A549 (cell line): ENCODE results near the gene EFCAB11. TPM values are rescaled to one million over a fixed set of nuclear protein-coding genes. Genes with fewer than 3 reads are reported as not detected.

Experiments
- ATAC-seq, 2 experiments: fragments of 200-7000 bp in 1 of 2; fragments of >200 bp in 1 of 2; cut with Nextera tagmentation in 1 of 2; cut with Tn5 transposase in 1 of 2; 3 replicates each; pipeline versions ENCODE4 v1.8.0 to v1.9.1; 2018 to 2020; ENCODE audit warnings: mild to moderate bottlenecking in 1 of 2, moderate library complexity in 1 of 2
- CTCF ChIA-PET: fragments of 300-600 bp; sonication (Branson Sonifier 250); formaldehyde crosslinking; extraction: SDS; loops from one replicate; lab custom pipeline; 2021; ENCODE audit warnings: antibody characterized with exemption, inconsistent platforms; lab: Yijun Ruan, JAX
- POLR2A ChIA-PET: fragments of 350-600 bp; formaldehyde crosslinking; extraction: SDS; loops from one replicate; lab custom pipeline; 2021; ENCODE audit warnings: antibody characterized with exemption, inconsistent platforms; lab: Yijun Ruan, JAX
- DNase-seq, 2 experiments: peaks; one replicate each; pipeline versions ENCODE4 v3.0.0 to v3.0.0-alpha.2; 2011 to 2016; ENCODE audit warnings: low read depth in 1 of 2, low spot score in 1 of 2
- FAIRE-seq: peaks from 2 replicates; lab custom pipeline; 2011; peaks lifted over from hg19 to GRCh38; lab: Jason Lieb, UNC
- H3K27ac ChIP-seq, 2 experiments: fragments of >200 bp; sonication (Bioruptor Twin); formaldehyde crosslinking; 3 replicates each; pipeline ENCODE4 v1.5.1; 2016 to 2017
- H3K4me1 ChIP-seq: fragments of >200 bp; sonication (Bioruptor Twin); formaldehyde crosslinking; 3 replicates; pipeline ENCODE4 v1.6.1; 2016
- H3K4me2 ChIP-seq: fragments of >200 bp; sonication (Bioruptor Twin); formaldehyde crosslinking; 3 replicates; pipeline ENCODE4 v1.6.1; 2016
- H3K4me3 ChIP-seq: fragments of >200 bp; sonication (Bioruptor Twin); formaldehyde crosslinking; 3 replicates; pipeline ENCODE4 v1.5.1; 2016
- H3K9me3 ChIP-seq: fragments of >200 bp; sonication (Bioruptor Twin); formaldehyde crosslinking; 3 replicates; pipeline ENCODE4 v1.6.1; 2016
- CHD2 ChIP-seq: fragments of 150-350 bp; IDR thresholded peaks from 2 replicates; pipeline ENCODE4 v1.6.1; 2014; ENCODE audit warnings: low read length; ENCODE audit not compliant: partially characterized antibody
- CHD4 ChIP-seq: fragments of 200-600 bp; sonication (generic); IDR thresholded peaks from 2 replicates; pipeline ENCODE4 v1.6.1; 2016; ENCODE audit warnings: antibody characterized with exemption, mild to moderate bottlenecking, borderline replicate concordance
- EP300 ChIP-seq, 2 experiments: fragments of >200 bp; sonication (Bioruptor Twin); formaldehyde crosslinking; IDR thresholded peaks; 2 replicates in 1 of 2; 3 replicates in 1 of 2; pipeline ENCODE4 v1.6.1; 2016 to 2017
- FOSL2 ChIP-seq, 2 experiments: fragments of 450-650 bp in 1 of 2; fragments of >200 bp in 1 of 2; sonication (Bioruptor Twin) in 1 of 2; formaldehyde crosslinking; IDR thresholded peaks; 2 replicates each; pipeline versions ENCODE4 v1.5.0 to v1.6.1; 2016 to 2020; ENCODE audit warnings: mild to moderate bottlenecking in 1 of 2, moderate library complexity in 1 of 2
- HDAC2 ChIP-seq: fragments of 200-600 bp; sonication (generic); IDR thresholded peaks from 2 replicates; pipeline ENCODE4 v1.6.1; 2016
- HEYL ChIP-seq: fragments of 250-450 bp; sonication (Bioruptor Pico); IDR thresholded peaks from 2 replicates; pipeline ENCODE4 v1.8.0; 2021; ENCODE audit warnings: mild to moderate bottlenecking, moderate library complexity
- HOXB13 ChIP-seq: fragments of 250-450 bp; sonication (Bioruptor Pico); IDR thresholded peaks from 2 replicates; pipeline ENCODE4 v1.5.0; 2020; ENCODE audit warnings: low read depth, mild to moderate bottlenecking, moderate library complexity
- JUN ChIP-seq, 2 experiments: fragments of >200 bp; sonication (Bioruptor Twin); formaldehyde crosslinking; IDR thresholded peaks; 2 replicates in 1 of 2; 3 replicates in 1 of 2; pipeline ENCODE4 v1.6.1; 2016 to 2017
- KDM1A ChIP-seq: fragments of 200-600 bp; sonication (generic); IDR thresholded peaks from 2 replicates; pipeline ENCODE4 v1.6.1; 2016; ENCODE audit warnings: low read depth, mild to moderate bottlenecking
- MAFK ChIP-seq: fragments of 450-650 bp; IDR thresholded peaks from 2 replicates; pipeline ENCODE4 v1.6.1; 2014; ENCODE audit not compliant: partially characterized antibody
- MYC ChIP-seq: IDR thresholded peaks from 2 replicates; pipeline ENCODE4 v1.6.1; 2012; ENCODE audit warnings: mild to moderate bottlenecking, inconsistent platforms, low read length, improper control_type of control experiment, borderline replicate concordance
- NFE2L2 ChIP-seq: fragments of 150-350 bp; conservative IDR thresholded peaks from 2 replicates; pipeline ENCODE4 v1.6.1; 2014; ENCODE audit warnings: low read length
- NR3C1 ChIP-seq: fragments of >200 bp; sonication (Bioruptor Twin); formaldehyde crosslinking; IDR thresholded peaks from 3 replicates; pipeline ENCODE4 v1.6.1; 2017
- PHF8 ChIP-seq: fragments of 200-600 bp; sonication (generic); IDR thresholded peaks from 2 replicates; pipeline ENCODE4 v1.6.1; 2016; ENCODE audit warnings: low read depth, mild to moderate bottlenecking, antibody characterized with exemption, moderate library complexity, borderline replicate concordance
- POLR2A ChIP-seq: IDR thresholded peaks from 2 replicates; pipeline ENCODE4 v1.6.1; 2012; ENCODE audit warnings: mild to moderate bottlenecking, low read length
- POLR2AphosphoS2 ChIP-seq: conservative IDR thresholded peaks from 2 replicates; pipeline ENCODE4 v1.6.1; 2012; ENCODE audit warnings: low read length, improper control_type of control experiment, inconsistent platforms
- RAD21 ChIP-seq, 2 experiments: fragments of >200 bp in 1 of 2; sonication (Bioruptor Twin) in 1 of 2; formaldehyde crosslinking in 1 of 2; IDR thresholded peaks in 1 of 2; conservative IDR thresholded peaks in 1 of 2; 2 replicates in 1 of 2; 3 replicates in 1 of 2; pipeline ENCODE4 v1.6.1; 2012 to 2018; ENCODE audit warnings: inconsistent platforms in 1 of 2
- RARB ChIP-seq: fragments of 250-450 bp; sonication (Bioruptor Pico); IDR thresholded peaks from 2 replicates; pipeline ENCODE4 v1.8.0; 2021; ENCODE audit warnings: mild to moderate bottlenecking, moderate library complexity
- RFX5 ChIP-seq: fragments of 450-650 bp; IDR thresholded peaks from 2 replicates; pipeline ENCODE4 v1.7.1; 2014; ENCODE audit warnings: antibody characterized with exemption, mild to moderate bottlenecking, moderate library complexity
- SMC3 ChIP-seq: fragments of >200 bp; sonication (Bioruptor Twin); formaldehyde crosslinking; IDR thresholded peaks from 3 replicates; pipeline ENCODE4 v1.6.1; 2018; ENCODE audit warnings: inconsistent platforms
- ZC3H11A ChIP-seq: fragments of 450-650 bp; IDR thresholded peaks from 2 replicates; pipeline ENCODE4 v1.6.1; 2014; ENCODE audit warnings: antibody characterized with exemption, mild to moderate bottlenecking
- ZSCAN20 ChIP-seq: fragments of 250-450 bp; sonication (Bioruptor Pico); IDR thresholded peaks from 2 replicates; pipeline ENCODE4 v1.8.0; 2022; ENCODE audit warnings: mild to moderate bottlenecking, moderate library complexity
- WGBS: methylation state at CpG from one replicate; pipeline ENCODE4 v1.1.6; 2017; ENCODE audit errors: missing lambda C conversion rate; 5-methylcytosine and 5-hydroxymethylcytosine counted together
- polyA plus RNA-seq, 4 experiments: library from polyadenylated mRNA; depleted of rRNA in 3 of 4; stranded (reverse); fragments of >200 nt; fragmentation: RNase III in 1 of 4; extraction: RNeasy Plus Mini Kit Qiagen cat#74134 plus additional on column Dnase treatment in 1 of 4; gene quantifications; 2 replicates in 3 of 4; 3 replicates in 1 of 4; pipeline ENCODE4 v1.2.3, GENCODE V29; 2011 to 2017
- TF ChIP-seq, protein P1 (sequence below): fragments of >200 bp; sonication (Bioruptor Twin); formaldehyde crosslinking; IDR thresholded peaks from 3 replicates; pipeline ENCODE4 v1.5.1; 2016
- TF ChIP-seq, protein P2 (sequence below): fragments of 150-350 bp; IDR thresholded peaks from 2 replicates; pipeline ENCODE4 v1.6.1; 2014; ENCODE audit warnings: low read depth, mild to moderate bottlenecking, low read length
- TF ChIP-seq, protein P3 (sequence below): fragments of 250-450 bp; sonication (Bioruptor Pico); IDR thresholded peaks from 2 replicates; pipeline ENCODE4 v1.5.0; 2020; ENCODE audit warnings: low read depth, mild to moderate bottlenecking, moderate library complexity
- TF ChIP-seq, protein P4 (sequence below): fragments of >200 bp; sonication (Bioruptor Twin); formaldehyde crosslinking; IDR thresholded peaks from 2 replicates; pipeline ENCODE4 v1.6.1; 2016
- TF ChIP-seq, protein P5 (sequence below): IDR thresholded peaks from 2 replicates; pipeline ENCODE4 v1.6.1; 2012

The EFCAB11 gene
- polyA plus RNA-seq, 2 of the 4 experiments (the other 2 are of a cell fraction) = 18.8 to 19.6 TPM

DNA sequence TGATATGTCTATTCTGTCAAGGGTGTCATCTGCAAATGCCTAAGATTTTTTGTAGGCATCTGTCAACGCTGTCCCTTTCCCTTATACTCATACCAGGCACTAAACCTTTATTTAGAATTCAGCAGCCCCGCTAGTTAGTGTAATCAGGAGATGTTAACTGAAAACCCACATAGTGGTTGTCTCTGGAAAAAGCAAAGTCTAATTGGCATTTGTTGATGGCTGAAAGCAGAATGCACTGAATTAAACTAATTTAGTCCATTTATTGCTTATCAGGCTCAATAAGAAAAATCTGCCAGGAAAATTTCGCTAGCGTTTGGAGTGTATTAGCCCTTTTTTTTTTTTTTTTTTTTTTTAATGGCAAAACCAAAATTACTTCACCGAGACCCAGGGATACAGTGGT, 35.7 kb upstream of the EFCAB11 start:
- POLR2A ChIA-PET = no interaction called here
- H3K4me2 ChIP-seq = no peak overlapping the region

DNA sequence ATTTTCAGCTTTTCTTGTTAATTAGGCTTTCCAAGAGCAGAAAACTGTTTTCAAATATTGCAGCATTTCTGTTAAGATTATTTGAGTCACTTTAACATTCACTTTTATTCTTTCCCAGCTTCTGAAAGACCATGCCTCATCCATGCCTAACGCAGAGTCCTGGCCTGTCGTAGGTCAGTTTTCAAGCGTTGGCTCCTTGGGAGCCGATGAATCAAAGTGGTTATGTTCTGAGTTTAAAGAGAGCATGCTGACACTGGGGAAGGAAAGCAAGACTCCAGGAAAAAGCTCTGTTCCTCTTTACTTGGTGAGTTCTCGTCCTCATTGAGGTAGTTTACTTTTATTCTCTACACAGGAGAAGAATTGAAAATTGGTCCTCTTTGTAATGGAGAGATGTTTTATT, 34.3 kb upstream of the EFCAB11 start:
- WGBS = 89% methylated on average over 5 of the region's 5 CpGs
- no peak for FAIRE-seq
- CTCF ChIA-PET = interaction anchor here (0.5 to 10.4 kb wide), 8 partner anchors 15 to 962 kb away, joined by 3 to 92 read pairs (median 3); no protein-coding TSS in a partner anchor
- TF ChIP-seq SMC3 (no peak), POLR2A (no peak), CHD4 (no peak), MAFK (no peak), ZSCAN20 (CRISPR knock-in tag) (no peak), FOSL2 (IDR thresholded peaks at IDR 0.05) (no peak), FOSL2 (CRISPR knock-in tag; IDR thresholded peaks at IDR 0.05) (no peak), RFX5 (no peak)
- TF ChIP-seq, protein P1, sequence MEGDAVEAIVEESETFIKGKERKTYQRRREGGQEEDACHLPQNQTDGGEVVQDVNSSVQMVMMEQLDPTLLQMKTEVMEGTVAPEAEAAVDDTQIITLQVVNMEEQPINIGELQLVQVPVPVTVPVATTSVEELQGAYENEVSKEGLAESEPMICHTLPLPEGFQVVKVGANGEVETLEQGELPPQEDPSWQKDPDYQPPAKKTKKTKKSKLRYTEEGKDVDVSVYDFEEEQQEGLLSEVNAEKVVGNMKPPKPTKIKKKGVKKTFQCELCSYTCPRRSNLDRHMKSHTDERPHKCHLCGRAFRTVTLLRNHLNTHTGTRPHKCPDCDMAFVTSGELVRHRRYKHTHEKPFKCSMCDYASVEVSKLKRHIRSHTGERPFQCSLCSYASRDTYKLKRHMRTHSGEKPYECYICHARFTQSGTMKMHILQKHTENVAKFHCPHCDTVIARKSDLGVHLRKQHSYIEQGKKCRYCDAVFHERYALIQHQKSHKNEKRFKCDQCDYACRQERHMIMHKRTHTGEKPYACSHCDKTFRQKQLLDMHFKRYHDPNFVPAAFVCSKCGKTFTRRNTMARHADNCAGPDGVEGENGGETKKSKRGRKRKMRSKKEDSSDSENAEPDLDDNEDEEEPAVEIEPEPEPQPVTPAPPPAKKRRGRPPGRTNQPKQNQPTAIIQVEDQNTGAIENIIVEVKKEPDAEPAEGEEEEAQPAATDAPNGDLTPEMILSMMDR = no peak
- TF ChIP-seq, protein P2, sequence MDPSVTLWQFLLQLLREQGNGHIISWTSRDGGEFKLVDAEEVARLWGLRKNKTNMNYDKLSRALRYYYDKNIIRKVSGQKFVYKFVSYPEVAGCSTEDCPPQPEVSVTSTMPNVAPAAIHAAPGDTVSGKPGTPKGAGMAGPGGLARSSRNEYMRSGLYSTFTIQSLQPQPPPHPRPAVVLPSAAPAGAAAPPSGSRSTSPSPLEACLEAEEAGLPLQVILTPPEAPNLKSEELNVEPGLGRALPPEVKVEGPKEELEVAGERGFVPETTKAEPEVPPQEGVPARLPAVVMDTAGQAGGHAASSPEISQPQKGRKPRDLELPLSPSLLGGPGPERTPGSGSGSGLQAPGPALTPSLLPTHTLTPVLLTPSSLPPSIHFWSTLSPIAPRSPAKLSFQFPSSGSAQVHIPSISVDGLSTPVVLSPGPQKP = no peak
- TF ChIP-seq, all 56 proteins: peak for 0
- H3K4me2 ChIP-seq = no peak overlapping the region
- POLR2A ChIA-PET = no interaction called here
- no peaks in the 10 kb centered on the region for H3K4me1 ChIP-seq
- no peak for DNase-seq
- no peaks in the 10 kb centered on the region for H3K9me3 ChIP-seq
- no peak overlapping the region for H3K4me3 ChIP-seq
- ATAC-seq = no peak
- no peak overlapping the region for H3K27ac ChIP-seq

More for the DNA sequence above, 35.7 kb upstream of the EFCAB11 start:
- CTCF ChIA-PET = interaction anchor here (10.4 kb wide), 1 partner anchor 16 kb away, joined by 92 read pairs; no protein-coding TSS in a partner anchor
- H3K4me1 ChIP-seq = no peaks in the 10 kb centered on the region
- no peak overlapping the region for H3K4me3 ChIP-seq
- ATAC-seq (no peak), FAIRE-seq (no peak), DNase-seq (no peak)
- TF ChIP-seq HOXB13 (CRISPR knock-in tag) = no peak
- TF ChIP-seq MYC = no peak
- no peak for TF ChIP-seq POLR2AphosphoS2
- TF ChIP-seq, protein P3, sequence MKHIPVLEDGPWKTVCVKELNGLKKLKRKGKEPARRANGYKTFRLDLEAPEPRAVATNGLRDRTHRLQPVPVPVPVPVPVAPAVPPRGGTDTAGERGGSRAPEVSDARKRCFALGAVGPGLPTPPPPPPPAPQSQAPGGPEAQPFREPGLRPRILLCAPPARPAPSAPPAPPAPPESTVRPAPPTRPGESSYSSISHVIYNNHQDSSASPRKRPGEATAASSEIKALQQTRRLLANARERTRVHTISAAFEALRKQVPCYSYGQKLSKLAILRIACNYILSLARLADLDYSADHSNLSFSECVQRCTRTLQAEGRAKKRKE = no peak
- TF ChIP-seq HEYL (CRISPR knock-in tag) = no peak
- no peak overlapping the region for H3K27ac ChIP-seq
- H3K9me3 ChIP-seq = no peaks in the 10 kb centered on the region
- 68% methylated on average over 5 of the region's 5 CpGs for WGBS

DNA sequence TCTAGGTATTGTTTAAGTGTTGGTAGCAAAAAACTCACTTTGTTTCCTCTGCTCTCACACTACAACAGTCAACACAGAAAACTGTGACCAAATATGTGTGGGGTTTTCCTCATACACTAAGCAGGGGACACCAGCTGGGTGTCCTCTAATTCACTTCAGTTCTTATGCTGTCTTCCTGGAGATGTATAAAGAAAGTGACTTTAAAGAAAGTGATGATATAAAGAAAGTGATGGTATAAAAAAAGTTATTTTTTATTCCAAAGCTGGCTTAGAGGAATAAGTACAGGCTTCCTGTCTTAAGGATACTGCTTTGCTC, 32.6 kb upstream of the EFCAB11 start:
- DNase-seq (no peak), ATAC-seq (no peak), FAIRE-seq (no peak)
- Histone ChIP-seq H3K27ac (no peak overlapping the region), H3K9me3 (no peaks in the 10 kb centered on the region), H3K4me1 (no peaks in the 10 kb centered on the region), H3K4me3 (no peak overlapping the region), H3K4me2 (no peak overlapping the region)
- ChIA-PET CTCF (interaction anchor here (1.3 to 10.4 kb wide), 3 partner anchors 13 to 248 kb away, joined by 3 to 92 read pairs (median 9); no protein-coding TSS in a partner anchor), POLR2A (no interaction called here)
- TF ChIP-seq JUN (IDR thresholded peaks at IDR 0.05) (no peak), ZSCAN20 (CRISPR knock-in tag) (no peak), SMC3 (no peak), POLR2AphosphoS2 (no peak), NFE2L2 (no peak), CHD2 (no peak), RARB (CRISPR knock-in tag) (no peak), PHF8 (no peak), EP300 (IDR thresholded peaks at IDR 0.05) (no peak), ZC3H11A (no peak), RAD21 (conservative IDR thresholded peaks at IDR 0.05 in 1 of 2, IDR thresholded peaks at IDR 0.05 in 1 of 2) (no peak), HDAC2 (no peak), KDM1A (no peak), NR3C1 (no peak)
- TF ChIP-seq, protein P3 = no peak
- TF ChIP-seq, protein P1 = no peak
- TF ChIP-seq, protein P4, sequence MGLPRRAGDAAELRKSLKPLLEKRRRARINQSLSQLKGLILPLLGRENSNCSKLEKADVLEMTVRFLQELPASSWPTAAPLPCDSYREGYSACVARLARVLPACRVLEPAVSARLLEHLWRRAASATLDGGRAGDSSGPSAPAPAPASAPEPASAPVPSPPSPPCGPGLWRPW = no peak
- TF ChIP-seq, protein P5, sequence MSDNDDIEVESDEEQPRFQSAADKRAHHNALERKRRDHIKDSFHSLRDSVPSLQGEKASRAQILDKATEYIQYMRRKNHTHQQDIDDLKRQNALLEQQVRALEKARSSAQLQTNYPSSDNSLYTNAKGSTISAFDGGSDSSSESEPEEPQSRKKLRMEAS = no peak
